ENCODE measurements around the gene POLR1G. TPM values are rescaled to one million over a fixed set of nuclear protein-coding genes. Genes with fewer than 3 reads are reported as not detected.

The POLR1G gene
- polyA plus RNA-seq, 3 donors: 0.81 to 1.5 (median 1.1) TPM

DNA sequence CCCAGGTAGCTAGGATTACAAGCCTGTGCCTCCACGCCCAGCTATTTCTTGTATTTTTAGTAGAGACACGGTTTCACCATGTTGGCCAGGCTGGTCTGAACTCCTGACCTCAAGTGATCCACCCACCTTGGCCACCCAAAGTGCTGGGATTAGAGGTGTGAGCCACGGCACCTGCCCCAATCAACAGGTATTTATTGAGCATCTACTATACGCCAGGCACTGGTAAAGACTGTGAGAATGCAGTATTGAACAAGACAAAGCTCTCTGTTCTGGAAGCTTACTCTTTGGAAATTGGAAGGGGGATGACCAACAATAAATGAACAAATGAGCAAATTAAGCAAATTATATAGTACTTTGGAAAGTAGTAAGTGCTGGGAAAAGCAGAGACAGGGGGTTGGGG lies 38.7 kb downstream of the POLR1G start:
- no peaks in the 10 kb centered on the region for H3K9me3 ChIP-seq (replicated peaks in 1 of 2; ENCODE audit: control insufficient read depth in 1 of 2, insufficient read depth in 1 of 2, low read length in 2 of 2)
- no peak overlapping the region for H3K27ac ChIP-seq (ENCODE audit: low read depth in 1 of 2, low read length in 2 of 2)
- intact Hi-C loops (cut with micrococcal nuclease): no loop called here
- no peak overlapping the region for H2AFZ ChIP-seq (ENCODE audit: insufficient read depth, low read depth, low read length, poor library complexity, severe bottlenecking)
- H3K4me1 ChIP-seq (ENCODE audit: control insufficient read depth in 1 of 2, insufficient read depth in 2 of 2, low read length in 2 of 2): peaks cover 44 to 56% of the 10 kb centered on the region in 2 donors
- Mint-ChIP-seq H3K27ac (peak overlapping the region in 6 of 7 donors; percentile 85 to 98 (median 96)), H3K27me3 (ENCODE audit: low read depth in 3 of 3) (peaks cover 1 to 15% (median 9%) of the 10 kb centered on the region in 3 donors), H3K9me3 (peaks cover 0 to 4% (median 2%) of the 10 kb centered on the region in 7 donors), H3K36me3 (peaks cover 5 to 7% of the 10 kb centered on the region in 2 donors), H3K4me1 (peaks cover 57% of the 10 kb centered on the region), H3K4me3 (peak overlapping the region; percentile 77 to 89)
- TF ChIP-seq, protein P1, sequence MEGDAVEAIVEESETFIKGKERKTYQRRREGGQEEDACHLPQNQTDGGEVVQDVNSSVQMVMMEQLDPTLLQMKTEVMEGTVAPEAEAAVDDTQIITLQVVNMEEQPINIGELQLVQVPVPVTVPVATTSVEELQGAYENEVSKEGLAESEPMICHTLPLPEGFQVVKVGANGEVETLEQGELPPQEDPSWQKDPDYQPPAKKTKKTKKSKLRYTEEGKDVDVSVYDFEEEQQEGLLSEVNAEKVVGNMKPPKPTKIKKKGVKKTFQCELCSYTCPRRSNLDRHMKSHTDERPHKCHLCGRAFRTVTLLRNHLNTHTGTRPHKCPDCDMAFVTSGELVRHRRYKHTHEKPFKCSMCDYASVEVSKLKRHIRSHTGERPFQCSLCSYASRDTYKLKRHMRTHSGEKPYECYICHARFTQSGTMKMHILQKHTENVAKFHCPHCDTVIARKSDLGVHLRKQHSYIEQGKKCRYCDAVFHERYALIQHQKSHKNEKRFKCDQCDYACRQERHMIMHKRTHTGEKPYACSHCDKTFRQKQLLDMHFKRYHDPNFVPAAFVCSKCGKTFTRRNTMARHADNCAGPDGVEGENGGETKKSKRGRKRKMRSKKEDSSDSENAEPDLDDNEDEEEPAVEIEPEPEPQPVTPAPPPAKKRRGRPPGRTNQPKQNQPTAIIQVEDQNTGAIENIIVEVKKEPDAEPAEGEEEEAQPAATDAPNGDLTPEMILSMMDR (IDR thresholded peaks at IDR 0.05): no peak
- no peaks in the 10 kb centered on the region for H3K36me3 ChIP-seq (replicated peaks in 1 of 2; ENCODE audit: control insufficient read depth in 1 of 2, insufficient read depth in 2 of 2, low read length in 2 of 2)
- H3K4me3 ChIP-seq (replicated peaks in 1 of 3; ENCODE audit: low read depth in 2 of 3, low read length in 3 of 3): no peak overlapping the region
- WGBS (ENCODE audit: insufficient coverage): no CpG with 5 or more reads among the region's 4 CpGs
- H3K79me2 ChIP-seq (ENCODE audit: insufficient read depth, low read length): no peaks in the 10 kb centered on the region
- no peaks in the 10 kb centered on the region for H4K20me1 ChIP-seq (ENCODE audit: insufficient read depth, low read length)
- peaks cover 0 to 3% of the 10 kb centered on the region in 2 donors for H3K27me3 ChIP-seq (ENCODE audit: control insufficient read depth in 2 of 2, insufficient read depth in 2 of 2, low read length in 2 of 2)
- no peak overlapping the region for H3K9ac ChIP-seq (ENCODE audit: insufficient read depth, low read length, poor library complexity, severe bottlenecking)
- H3K4me2 ChIP-seq (replicated peaks; ENCODE audit: extremely low read depth, low read length, poor library complexity, severe bottlenecking): no peak overlapping the region
- DNase-seq: no peak

DNA sequence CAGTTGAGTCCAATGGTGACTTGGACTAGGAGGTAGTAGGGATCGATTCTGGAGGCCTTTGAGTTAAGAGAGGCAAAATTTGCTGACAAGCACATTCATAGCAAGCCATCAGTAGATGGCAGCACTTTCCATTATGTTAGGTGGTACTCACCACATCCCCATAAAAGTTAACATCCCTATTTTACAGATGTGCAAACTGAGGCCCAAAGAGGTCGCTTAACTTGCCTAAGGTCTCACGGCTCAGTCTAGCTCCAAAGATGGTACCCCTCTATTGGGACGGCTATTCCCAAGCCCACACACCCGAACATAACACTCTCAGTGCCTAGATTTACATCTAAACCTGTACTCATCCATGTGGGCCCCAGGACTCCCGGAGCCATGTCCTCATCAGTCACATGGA lies 39.9 kb downstream of the POLR1G start:
- TF ChIP-seq, protein P1 (IDR thresholded peaks at IDR 0.05): peak; percentile 26
- peaks cover 47 to 53% of the 10 kb centered on the region in 2 donors for H3K4me1 ChIP-seq (ENCODE audit: control insufficient read depth in 1 of 2, insufficient read depth in 2 of 2, low read length in 2 of 2)
- WGBS (ENCODE audit: insufficient coverage): no CpG with 5 or more reads among the region's 6 CpGs
- H3K36me3 ChIP-seq (replicated peaks in 1 of 2; ENCODE audit: control insufficient read depth in 1 of 2, insufficient read depth in 2 of 2, low read length in 2 of 2): no peaks in the 10 kb centered on the region
- no peak overlapping the region for H3K9ac ChIP-seq (ENCODE audit: insufficient read depth, low read length, poor library complexity, severe bottlenecking)
- H3K27ac ChIP-seq (ENCODE audit: low read depth in 1 of 2, low read length in 2 of 2): no peak overlapping the region
- peak in 2 of 3 donors; percentile 62 to 68 for DNase-seq
- no peak overlapping the region for H3K4me3 ChIP-seq (replicated peaks in 1 of 3; ENCODE audit: low read depth in 2 of 3, low read length in 3 of 3)
- H3K4me1 Mint-ChIP-seq: peaks cover 52% of the 10 kb centered on the region
- H3K4me2 ChIP-seq (replicated peaks; ENCODE audit: extremely low read depth, low read length, poor library complexity, severe bottlenecking): no peak overlapping the region
- no peaks in the 10 kb centered on the region for H4K20me1 ChIP-seq (ENCODE audit: insufficient read depth, low read length)
- peak overlapping the region in 5 of 7 donors; percentile 30 to 69 (median 58) for H3K27ac Mint-ChIP-seq
- peaks cover 0 to 6% of the 10 kb centered on the region in 2 donors for H3K27me3 ChIP-seq (ENCODE audit: control insufficient read depth in 2 of 2, insufficient read depth in 2 of 2, low read length in 2 of 2)
- H3K27me3 Mint-ChIP-seq (ENCODE audit: low read depth in 3 of 3): peaks cover 5 to 16% (median 12%) of the 10 kb centered on the region in 3 donors
- intact Hi-C loops (cut with micrococcal nuclease): no loop called here
- H2AFZ ChIP-seq (ENCODE audit: insufficient read depth, low read depth, low read length, poor library complexity, severe bottlenecking): no peak overlapping the region
- no peaks in the 10 kb centered on the region for H3K79me2 ChIP-seq (ENCODE audit: insufficient read depth, low read length)
- peak overlapping the region in 1 of 2 donors; percentile 43 for H3K4me3 Mint-ChIP-seq
- peaks cover 2 to 7% of the 10 kb centered on the region in 2 donors for H3K36me3 Mint-ChIP-seq
- peaks cover 0 to 3% (median 2%) of the 10 kb centered on the region in 7 donors for H3K9me3 Mint-ChIP-seq
- H3K9me3 ChIP-seq (replicated peaks in 1 of 2; ENCODE audit: control insufficient read depth in 1 of 2, insufficient read depth in 1 of 2, low read length in 2 of 2): no peaks in the 10 kb centered on the region
